NCI-H1930 (cell line): Measurements from ENCODE around the gene CASP4.
"Not testable (repeated sequence)": the region's sequence is repeated elsewhere in the genome, so short reads cannot be mapped to it uniquely, and the experiment has no call there.

Experiments used
- DNase-seq, 2 experiments: peaks; one replicate each; lab custom pipeline; 2025; lab: John Stamatoyannopoulos, UW

The CASP4 gene

DNA sequence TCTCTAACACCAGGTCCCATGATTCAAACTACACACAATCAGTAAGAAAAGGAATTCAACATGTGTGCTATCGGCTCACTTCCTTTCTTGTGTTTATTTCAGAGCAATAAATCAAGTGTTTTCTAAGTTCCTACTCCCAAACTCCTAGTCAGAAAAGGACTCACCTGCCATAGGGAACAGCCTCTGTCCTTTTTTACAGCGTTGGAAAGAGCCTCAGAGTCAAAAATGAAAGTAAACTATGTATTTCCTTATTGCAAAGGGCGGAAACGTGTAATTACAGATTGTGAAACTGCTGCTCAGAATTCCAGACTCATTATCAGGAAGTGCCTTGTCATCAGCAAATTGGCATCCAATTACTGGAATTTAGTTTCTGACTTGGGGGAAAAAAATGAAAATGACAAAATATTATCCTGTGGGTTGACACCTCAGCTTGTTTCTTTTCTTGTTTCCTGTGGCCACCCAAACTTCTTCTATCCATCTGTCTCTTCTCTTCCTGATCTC, at the start of gene CASP4:
Gene CASP4 (minus strand): TSS at position 220 of the 501 bp plus-strand sequence. CDS start 49 bp downstream, at position 171.
- no peak for DNase-seq

DNA sequence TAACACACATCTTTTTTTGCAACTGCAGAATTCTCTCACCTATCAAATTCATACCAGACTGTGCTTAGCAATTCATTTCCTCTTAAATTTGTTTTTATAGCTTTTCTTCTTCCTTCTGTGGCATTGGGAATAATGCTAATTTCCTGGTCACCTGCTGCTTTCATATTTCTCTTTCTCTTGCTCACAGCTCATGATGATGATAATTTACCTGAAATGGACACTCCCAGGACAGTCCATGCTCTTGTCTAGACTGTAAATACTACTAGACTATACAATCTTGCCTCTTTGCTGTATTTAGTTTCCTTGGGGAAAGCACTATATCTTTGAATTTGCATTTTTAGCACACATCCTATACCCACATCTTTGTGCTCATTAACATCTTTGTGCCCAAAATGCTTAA, 39.1 kb upstream of the CASP4 start:
- no peak for DNase-seq

DNA sequence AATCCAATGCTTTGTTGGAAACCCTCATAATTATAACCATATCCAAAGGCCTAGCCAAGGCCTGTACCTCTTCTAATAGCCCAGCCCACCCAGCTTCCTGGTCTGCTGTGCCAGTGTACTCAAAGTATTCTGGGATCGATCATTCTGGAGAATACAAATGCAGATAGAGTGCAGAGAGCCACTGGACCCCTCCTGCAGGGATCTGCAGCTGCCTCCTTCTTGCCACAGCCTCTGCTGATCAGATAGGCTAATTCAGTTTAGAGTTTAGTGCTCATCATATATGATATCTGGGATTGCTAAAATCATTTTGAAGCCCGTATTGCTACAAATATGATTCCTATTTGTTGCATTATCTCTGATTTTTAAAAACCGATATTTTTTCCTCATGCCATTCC, 37.1 kb upstream of the CASP4 start:
- DNase-seq = no peak

DNA sequence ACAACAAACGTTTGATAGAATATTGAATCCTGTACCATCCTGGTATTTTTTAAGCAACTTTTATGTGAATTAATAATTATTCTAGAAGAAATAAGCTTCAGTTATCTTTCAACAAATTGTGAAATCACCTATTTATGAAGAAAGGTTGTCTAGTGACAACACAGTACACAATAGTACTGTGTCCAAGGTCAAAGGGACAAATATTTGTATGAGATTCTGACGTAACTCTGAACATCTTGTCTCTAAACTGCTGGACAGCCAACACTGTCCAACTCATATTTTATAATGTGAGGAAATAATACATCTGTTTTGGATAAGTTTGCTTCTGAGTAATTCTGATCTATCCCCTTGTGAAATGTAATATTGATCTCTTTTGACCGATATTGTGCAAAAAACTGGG, 35.6 kb upstream of the CASP4 start:
- DNase-seq = no peak

DNA sequence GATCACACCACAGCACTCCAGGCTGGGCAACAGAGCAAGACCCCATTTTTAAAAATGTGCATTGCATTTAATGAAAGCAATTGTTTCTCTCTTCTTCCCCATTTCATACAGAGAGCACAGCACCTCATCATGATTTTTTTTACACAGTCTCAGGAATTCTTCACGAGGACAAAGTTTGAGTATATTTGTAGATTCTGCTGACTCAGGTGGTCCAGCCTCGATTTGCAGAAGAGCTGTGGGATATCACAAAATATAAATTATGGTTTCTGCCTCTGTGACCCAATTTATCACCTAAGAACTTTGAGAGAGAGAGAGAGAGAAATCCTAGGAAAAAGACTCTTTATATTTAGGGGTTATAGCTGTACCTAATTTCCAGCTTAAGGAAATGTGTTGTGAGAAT, 34.8 kb upstream of the CASP4 start:
- no peak for DNase-seq

DNA sequence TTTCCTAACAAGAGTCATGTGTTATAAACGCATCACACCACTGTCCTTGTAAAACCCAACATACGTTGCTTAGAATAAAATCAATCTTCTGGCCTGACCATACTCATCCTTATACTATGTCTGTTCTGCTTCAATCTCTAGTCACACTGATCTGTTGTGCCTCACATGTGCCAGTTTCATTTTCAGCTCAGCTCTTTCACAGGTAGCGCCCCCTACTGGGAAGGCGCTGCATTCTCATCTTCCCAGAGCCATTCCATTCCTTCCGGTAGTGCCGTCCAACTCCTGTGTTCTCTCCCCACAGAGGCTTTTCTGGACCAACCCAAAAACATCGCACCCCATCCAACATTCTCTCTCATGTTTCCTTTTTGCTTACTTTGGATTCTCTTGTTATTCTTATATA, 32.4 kb upstream of the CASP4 start:
- no peak for DNase-seq

DNA sequence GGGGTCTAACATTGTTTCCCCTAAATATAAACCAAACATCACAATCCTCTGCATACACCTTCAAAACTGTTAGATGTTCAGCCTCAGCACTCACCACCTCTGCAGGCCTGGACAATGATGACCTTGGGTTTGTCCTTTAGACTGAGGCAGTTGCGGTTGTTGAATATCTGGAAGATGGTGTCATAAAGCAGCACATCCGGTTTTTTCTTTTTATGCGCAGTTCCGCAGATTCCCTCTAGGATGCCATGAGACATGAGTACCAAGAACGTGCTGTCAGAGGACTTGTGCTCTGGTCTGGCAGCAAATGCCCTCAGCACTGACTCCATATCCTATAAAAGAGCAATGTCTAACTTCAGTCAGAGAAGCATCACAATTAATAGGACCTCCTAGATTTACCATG, 31.8 kb upstream of the CASP4 start:
- DNase-seq = no peak

DNA sequence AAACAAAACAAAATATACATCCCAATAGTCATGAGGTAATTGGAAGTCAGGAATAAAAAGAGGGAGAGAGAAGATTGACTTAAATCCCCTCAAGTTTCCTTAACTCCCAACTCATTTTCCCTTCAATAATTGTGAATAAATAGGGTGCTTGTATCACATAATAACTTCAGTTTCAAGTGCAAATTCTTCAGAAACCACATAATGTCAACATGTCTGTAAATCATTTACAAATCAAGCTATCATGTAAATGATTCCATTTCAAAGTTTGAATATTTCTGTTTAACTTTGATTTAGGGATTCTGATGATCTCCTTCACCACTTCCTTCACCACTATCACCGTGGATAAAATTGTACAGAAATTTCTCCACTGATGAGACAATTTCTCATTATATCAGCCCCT, 31.3 kb upstream of the CASP4 start:
- DNase-seq = no peak

DNA sequence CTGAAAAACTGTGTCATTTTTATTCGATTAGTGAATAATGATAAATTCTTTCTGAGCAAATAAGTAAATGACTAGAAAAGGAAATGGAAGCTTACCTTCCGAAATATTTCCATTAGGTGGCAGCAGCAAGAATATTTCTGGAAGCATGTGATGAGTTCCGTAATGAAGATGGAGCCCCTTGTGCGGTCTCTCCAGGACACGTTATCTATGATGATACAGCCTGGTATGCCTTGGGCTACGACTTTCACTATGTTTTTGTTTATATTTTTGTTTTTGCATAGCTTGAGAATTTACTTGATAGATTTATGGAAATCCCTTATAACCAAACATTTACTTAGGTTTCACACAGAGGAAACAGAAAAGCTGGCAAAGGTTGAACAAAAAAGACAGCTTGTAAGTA, 28.9 kb upstream of the CASP4 start:
- no peak for DNase-seq

DNA sequence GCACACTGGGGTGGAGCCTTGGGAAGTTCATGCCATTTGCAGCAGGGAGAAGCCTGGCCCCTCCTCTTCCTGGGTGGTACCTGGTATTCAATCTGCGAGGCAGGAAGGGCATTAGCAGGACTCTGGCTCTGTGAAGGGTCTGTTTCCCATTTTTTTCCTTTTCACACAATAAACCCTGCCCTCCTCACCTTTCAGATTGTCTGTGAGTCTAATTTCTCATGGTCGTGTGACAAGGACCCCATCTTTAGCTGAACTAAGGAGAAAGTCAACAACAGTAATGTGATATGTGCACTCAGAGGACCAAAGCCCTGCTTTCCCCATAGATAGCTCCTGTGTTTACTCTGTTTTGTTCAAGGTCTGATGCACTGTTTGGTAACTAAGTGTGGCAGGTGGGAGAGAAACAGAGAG, 26.6 kb upstream of the CASP4 start:
- DNase-seq = peak; percentile 43 to 50

DNA sequence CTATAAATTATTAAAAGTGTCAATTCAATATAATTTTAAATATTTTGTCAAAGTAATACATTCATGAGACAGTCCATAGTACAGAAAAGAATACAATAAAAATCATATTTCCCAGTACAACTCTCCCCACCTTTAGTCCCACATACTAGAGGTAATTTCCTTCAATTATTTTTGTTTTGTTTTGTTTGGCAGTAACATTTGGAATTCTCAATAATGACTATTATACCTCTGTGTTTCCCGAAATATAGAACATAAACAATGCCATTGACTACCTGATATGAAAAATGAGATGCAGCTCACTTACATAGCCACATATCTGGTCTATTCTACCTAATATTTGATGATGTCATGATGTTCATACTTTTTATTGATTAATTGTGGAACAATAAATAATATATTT, 24.4 kb upstream of the CASP4 start:
- DNase-seq = no peak

DNA sequence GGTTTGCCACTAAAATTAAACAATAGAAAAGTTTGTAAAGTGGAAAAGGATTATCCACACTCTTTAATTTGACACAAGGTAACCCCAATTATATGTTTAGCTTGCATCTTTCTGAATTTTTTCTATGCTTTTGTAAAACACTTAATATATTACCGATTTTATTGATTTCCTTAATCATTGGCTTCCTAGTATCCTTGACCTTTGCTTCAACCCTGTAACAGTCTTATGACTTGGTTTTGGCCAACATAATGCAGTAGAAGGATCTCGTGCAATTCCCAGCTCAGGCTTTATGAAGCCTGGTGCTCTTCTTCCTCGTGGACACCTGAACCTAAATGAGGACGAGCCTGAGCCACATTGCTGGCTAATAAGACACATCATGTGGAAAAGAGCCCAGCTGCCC, 23.6 kb upstream of the CASP4 start:
- no peak for DNase-seq

DNA sequence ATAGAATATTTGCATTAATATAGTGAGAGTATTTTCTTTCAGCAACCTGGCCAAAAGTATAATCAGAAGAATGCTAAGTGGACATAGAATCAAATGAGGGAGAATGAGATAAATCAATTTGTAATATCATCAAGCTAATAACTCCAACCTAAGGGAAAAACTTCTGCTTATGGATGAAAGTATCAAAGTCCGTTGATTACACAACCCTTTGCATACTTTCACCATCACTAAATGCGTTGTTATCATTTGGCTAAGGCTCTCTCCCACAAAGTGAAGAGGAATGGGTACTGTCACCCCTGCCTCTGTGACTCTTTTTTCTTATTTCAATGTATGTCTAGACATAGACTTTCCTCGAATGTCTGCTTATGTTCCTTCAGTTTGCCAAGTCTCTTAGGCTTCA, 16.4 kb upstream of the CASP4 start:
- DNase-seq = no peak

DNA sequence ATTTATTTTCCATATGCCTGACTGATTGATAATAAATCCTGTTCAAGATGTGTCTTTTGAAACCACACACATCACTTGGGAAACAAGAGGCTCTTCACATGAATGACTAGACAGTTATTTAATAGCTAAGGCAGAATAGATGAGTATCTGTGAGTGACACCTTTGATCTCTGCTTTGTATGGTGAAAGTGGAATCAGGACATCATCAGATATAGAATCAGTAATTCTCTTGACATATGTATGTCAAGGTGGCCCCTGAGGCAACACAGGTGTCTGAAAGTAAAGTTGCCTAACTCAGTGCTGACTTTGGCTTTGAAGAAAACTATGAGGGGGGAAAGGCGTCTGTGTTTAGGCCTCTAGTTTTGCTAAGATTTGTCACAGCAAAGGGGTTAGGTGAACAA, 11.5 kb upstream of the CASP4 start:
- no peak for DNase-seq

DNA sequence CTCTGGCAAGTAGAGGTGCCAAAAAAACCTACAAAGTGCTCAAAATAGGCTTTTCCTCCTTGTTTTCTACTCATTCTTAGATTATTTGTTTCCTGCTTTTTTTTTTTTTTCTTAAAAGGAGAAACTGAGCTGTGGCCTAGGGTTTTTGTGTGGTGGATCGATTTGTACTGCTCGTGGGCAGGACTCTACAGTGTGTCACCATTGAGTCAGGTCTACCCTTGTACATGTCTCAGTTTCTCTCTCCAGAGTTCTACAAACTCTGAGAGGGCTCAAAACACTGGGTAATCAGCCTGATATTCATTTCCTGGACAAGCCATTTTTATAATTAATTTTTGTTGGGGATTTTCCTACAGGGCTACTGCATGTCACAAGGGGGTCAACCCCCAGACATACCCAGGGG, 5.2 kb upstream of the CASP4 start:
- no peak for DNase-seq

DNA sequence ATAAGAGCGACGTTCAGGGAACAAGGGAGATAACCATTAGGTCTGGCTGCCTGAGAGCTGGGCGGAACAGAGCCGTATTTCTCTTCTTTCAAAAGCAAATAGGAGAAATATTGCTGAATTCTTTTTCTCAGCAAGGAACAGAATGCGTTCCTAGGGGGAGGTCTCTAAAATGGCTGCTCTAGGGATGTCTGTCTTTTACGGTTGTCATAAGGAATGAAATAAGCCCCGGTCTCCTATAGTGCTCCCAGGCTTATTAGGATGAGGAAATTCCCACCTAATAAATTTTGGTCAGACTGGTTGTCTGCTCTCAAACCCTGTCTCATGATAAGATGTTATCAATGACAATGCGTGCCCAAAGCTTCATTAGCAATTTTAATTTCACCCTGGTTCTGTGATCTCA, 4.5 kb upstream of the CASP4 start:
- DNase-seq = not testable (repeated sequence)

DNA sequence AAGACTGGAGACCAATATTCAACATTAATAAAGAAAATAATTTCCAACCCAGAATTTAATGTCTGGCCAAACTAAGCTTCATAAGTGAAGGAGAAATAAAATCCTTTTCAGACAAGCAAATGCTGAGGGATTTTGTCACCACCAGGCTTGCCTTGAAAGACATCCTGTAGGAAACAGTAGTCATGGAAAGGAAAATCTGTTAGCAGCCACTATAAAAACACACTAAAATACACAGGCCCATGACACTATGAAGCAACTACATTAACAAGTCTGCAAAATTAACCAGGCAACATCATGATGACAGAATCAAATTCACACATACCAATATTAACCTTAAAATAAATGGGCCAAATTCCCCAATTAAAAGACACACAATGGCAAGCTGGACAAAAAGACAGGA, 2.4 kb upstream of the CASP4 start:
- DNase-seq = no peak

DNA sequence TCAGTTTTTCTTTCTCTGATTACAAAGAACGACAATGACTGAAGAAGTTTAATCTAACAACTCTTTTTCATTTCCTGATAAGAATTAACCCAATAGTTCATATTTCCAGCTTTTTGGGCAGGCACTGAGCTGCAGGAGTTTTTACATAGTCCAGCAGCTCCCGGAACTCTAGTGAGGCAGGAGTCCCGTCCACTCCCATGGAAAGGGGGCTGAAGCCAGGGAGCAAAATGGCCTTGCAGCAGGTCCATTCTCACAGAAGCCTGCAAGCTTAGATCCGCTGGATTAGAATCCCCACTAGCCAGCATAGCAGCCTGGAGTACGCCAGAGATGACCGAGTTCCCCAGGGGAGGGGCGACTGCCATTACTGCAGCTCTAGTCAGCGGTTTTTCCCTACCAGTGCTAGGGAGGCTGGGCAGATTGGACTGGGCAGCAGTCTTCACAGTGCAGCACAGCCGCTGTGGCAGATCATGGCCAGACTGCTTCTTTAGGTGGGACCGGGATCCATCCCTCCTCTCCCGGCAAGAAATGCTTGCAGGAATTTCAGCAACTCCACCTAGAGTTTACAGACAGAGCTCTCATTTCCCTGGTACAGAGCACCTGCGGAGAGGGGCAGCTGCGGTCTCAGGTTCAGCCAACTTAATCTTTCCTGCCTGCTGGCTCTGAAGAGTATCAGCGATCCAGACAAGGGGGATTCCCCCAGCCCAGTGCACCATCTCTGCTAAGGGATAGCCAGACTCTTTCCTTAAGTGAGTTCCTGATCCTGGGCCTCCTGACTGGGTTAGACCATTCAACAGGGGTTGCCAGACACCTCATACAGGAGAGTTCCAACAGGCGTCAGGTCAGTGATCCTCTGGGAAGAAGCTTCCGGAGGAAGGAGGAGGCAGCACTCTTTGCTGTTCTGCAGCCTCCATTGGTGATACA, 742 bp upstream of the CASP4 start:
- DNase-seq = no peak

DNA sequence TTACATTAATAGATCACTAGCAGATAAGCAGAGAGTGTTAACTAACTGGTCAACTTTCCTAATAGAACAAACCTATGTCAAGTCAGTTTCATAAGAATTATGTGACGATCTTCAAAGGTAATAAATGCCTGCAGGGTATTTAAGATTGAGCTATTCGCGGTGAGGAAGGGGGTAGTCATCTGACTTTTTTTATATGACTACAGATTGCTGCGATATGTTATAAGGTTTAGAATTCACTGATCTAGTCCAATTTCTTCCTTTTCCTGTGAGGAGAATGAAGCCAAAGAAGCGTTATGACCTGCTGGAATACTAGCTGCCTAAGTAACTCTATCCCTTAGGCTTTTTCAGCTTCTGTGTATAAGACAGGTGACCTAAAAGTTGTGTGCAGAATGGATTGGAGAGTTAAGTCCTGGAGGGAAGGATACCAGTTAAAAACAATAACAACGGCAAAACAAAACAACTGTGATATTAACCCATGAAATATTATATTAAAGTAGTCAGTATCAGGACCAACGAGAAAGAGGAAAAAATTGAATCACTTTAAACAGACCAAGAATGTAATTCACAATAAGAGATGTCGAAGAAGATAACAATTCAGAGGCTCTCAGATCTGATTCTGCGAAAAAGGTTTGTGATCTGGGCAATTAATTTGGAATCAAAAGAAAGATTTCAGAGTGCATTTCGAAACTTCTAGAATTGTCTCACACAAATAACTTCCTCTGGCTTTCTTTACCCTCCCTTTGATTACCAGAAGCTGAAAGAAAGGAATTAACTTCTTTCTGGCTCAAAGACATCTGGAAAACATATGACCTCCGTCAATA, 630 bp downstream of the CASP4 start:
- DNase-seq = no peak

DNA sequence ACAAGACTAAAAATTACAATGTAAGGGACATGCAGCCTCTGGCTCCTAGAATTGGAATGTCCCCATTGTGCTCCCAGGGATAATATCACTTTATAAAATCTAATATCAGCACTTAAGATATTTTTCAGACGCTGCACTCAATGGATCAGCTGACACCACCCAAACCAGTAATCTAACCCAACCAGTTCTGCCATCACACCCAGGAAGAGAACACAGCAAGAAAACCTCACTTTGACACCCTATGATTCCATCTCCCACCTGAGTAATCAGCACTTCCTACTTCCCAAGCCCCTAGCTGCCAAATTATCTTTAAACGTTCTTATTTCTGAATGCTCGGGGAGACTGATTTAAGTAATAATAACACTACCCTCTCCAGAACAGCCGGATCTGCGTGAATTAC, 2.6 kb downstream of the CASP4 start:
- no peak for DNase-seq

DNA sequence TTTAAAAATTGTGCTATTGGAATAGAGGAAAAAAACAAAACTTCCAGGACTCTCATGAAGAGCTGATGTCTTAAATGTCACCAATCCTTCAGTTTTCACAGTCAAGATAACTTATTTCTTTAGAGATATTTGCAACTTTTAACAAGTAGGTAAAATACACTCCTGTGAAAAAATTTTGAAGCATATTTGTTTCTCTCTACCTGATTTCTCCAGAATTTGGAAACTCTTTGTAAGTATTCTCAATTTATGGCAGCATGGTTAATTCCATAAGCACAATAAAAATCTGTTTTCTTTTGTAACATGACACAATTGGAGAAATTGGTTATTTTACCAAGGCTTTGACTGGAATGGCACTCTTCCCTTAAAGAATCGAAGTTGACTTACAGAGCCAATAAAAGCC, 4.1 kb downstream of the CASP4 start:
- DNase-seq = no peak

DNA sequence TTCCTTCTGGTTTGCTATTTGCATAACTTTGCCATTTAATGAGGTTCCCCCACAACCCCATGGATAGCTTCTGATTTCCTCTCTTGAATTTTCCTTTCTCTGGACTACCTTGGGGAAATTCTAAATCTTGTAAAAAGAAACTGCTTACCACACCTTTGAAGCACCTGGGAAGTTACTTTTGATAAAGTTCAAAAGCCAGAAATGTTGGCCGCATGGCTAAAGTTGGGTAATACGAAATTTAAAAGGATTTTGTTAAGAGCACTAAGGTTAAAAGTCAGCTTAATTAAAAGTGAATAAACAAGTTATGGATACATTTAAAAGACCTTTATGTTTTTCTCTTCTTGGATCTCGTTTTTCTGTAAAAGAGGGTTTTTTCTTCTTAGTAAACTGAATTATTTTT, 5.5 kb downstream of the CASP4 start:
- no peak for DNase-seq

DNA sequence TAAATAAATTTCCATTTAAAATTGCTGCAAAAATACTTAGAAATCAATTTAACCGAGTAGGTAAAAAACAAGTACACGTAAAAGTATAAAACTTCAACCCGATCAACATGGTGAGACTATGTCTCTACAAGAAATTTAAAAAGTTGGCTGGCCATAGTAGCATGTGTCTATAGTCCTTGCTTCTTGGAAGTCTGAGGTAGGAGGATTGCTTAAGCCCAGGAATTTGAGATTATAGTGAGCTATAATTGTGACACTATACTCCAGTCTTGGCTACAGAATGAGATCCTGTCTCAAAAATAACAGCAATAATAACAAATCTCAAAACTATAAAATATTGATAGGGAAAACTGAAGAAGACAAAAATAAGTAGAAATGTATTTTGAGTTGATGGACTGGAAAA, 11.1 kb downstream of the CASP4 start:
- DNase-seq = no peak
